LNCAP (cell line): ENCODE measurements around the gene TIMP4.

Experiments used
- TF ChIP-seq, protein P1 (sequence below): fragments of 450-650 bp; IDR thresholded peaks from 2 replicates; pipeline ENCODE4 v1.5.1; 2017; ENCODE audit warnings: mild to moderate bottlenecking

TIMP4 gene

DNA sequence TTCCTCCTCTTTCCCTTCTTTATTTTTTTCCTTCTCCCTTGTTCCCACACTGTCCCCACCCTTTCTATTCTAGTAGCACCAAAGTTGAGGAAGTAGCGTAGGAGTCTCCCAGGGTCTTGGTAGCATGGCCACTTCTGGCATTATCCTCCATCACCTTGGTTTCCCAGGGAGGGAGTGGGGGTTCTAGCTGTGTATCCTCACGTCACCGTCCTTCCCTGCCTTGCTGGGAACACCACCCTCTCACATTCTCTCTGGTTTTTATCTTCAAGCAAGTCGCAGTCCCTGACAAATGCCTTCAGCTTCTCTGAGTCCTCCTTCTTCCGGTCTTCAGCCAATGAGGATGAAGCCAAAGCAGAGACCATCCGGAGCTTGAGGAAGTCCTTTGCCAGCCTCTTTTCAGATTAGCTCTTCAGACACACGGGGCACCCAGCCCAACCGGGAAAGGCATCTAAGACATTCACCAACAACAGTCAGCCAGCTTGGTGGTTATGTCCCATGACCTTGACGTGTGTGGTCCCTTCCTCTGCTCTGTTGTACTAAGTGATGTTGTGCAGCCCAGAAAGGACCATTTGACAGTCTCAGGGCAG, 31.6 kb upstream of the TIMP4 start:
- TF ChIP-seq, protein P1, sequence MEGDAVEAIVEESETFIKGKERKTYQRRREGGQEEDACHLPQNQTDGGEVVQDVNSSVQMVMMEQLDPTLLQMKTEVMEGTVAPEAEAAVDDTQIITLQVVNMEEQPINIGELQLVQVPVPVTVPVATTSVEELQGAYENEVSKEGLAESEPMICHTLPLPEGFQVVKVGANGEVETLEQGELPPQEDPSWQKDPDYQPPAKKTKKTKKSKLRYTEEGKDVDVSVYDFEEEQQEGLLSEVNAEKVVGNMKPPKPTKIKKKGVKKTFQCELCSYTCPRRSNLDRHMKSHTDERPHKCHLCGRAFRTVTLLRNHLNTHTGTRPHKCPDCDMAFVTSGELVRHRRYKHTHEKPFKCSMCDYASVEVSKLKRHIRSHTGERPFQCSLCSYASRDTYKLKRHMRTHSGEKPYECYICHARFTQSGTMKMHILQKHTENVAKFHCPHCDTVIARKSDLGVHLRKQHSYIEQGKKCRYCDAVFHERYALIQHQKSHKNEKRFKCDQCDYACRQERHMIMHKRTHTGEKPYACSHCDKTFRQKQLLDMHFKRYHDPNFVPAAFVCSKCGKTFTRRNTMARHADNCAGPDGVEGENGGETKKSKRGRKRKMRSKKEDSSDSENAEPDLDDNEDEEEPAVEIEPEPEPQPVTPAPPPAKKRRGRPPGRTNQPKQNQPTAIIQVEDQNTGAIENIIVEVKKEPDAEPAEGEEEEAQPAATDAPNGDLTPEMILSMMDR: no peak

DNA sequence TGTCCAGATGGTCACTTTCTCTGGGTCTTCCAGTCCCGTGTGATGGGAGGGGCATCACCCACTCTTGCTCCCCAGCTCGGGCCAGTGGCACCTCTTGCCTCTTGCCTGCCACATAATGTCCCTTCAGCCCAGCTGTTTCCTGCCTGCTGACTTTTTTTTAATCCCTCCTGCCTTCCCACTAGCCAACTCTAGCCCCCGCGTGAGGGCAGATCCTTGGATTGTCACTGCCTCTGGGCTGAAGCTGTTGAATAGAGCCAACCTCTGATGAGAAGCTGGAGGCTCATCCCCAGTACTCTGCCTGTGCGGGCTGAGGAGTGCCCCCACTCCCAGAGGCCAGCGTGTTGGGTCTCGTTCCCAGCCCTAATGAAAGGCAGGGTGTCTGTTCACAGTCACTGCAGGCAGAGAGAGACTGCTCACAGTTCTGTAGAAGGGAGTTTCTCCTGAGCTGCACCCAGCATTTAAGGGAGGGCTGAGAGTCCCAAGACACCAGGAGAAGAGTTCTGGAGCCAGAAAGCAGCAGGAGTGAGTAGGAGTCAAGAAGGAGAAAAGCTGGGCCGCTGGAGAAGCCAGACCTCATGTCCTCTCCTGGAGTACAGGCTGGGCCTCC, 30.1 kb upstream of the TIMP4 start:
- TF ChIP-seq, protein P1: no peak

DNA sequence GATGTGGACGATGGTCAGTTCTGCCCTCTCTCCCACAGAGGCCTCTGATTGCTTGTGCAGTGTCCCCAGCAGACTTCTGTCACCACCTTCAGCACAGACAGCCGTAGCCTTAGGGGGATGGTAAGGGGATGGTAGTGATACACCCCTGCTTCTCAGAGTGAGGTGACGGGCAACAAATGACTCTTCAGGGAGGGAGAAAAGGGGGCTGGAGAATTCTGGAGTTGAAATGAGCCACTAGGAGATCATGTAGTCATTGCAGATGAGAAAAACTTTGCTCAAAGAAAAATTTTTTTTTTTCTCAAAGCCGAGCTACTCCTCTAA, 29.6 kb upstream of the TIMP4 start:
- TF ChIP-seq, protein P1: no peak

DNA sequence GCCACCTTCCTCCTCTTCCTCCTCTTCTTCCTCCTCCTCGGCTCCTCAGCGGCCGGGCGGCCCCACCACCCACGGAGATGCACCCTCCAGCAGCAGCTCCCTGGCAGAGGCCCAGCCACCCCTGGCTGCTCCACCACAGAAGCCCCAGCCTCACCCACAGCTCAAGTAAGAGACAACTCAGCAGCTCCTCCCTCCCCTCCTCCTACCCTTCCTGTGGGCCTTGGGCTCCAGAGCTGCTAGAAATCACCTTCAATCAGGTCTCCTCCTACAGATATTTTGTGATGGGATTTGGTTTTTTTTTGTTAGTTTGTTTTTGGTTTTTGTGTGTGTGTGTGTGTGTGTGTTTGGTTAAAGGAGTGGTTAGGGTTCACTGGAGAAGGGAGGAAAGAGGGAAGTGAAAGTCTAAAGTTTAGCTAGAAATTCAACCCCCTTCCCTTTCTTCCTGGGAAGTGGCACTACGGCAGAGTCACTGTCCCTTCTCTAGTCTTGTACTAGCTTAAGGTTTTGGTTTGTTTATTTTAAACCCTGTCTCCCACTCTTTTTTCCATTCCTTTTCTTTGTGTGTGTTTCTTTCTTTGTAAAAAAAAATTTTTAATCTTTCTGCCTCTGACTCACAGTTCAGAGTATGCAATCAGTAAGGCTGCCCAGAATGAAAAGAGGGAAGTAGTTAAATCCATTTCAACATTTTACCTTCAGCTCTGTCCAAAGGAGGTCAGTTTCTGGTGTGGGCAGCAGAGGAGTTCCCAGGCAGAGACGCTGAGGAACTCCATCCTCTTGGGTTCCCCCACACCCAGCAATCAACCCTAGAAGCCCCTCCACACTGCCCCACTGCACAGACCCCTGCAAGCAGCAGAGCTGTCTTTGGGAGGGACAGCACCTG, 29.0 kb upstream of the TIMP4 start:
- TF ChIP-seq, protein P1: no peak

DNA sequence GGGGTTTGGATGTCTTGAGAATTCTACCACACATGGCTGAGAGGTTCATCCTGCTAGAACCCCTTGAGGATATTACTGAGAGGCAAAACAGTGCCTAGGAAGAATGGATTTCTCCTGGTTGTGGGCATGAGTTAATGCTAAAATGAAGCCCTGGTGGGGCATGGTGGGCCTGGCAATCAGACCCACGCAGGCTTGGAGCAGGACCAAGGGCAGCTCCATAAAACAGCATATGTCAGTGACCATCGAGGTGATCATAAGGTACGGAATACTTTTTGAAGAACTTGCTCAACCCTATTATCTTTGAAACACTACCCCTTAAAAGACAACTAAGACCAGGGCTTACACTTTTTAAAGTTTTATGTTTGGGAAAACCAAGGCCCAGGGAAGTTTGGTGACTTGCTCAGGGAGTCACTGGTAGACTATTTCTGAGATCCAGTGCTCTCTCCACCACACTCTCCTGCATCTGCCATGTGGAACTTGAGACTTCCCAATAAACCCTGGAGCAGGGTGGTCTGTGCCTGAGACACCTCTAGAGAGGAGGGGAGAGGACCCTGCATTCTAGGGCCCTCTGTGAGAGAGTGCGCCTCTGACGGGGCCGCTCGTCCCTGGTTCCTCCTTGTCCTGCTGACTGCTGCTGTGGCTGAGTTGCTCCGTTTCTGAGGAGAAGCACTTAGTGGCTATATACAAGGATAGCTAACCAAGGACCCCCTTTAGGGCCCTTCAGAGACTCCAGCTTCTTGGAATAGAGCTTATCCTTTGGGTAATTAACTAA, 28.0 kb upstream of the TIMP4 start:
- TF ChIP-seq, protein P1: no peak

DNA sequence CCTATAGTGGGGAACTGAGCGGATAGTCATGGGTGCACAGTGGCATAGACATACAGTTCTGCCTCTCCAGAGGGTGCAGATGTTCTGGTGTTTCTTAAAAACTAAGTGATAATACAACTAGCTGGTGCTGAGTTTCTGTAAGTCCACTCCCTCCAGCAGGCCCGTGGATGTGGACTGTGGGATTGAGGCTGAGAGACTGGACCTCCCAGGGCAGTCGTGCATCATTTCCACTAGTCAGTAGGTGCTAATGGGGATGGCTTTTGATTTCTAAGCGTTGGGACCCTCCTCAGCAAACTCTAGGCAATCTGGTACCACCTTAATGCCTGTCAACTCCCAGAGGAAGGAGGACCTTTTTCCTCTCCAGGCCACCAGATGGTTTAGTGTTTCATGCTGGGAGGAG, 27.3 kb upstream of the TIMP4 start:
- TF ChIP-seq, protein P1: no peak

DNA sequence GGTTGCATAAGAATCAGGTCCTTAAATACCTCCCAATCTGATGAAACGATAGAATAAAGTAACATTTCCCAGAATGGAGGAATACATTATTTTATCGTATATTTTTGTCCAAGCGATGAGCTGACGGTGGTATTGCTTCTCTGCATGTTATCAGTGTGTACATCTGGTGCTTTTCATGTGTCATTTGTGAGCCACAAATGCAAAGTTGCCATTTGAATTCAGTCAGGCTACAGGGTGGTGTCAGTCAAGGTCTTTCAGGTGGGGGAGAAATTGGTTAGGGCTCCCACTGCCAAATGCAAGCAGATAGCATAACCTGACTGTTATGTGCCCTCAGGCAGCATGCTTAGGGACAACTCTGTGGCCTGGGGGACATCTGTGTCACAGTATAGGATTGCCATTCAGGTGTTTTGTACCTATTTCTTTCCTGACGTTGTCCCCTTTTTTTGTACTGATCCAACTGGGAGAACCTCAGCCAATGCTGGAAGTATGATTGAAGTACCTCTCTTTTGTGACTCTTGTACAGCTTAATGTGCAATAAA, 26.5 kb upstream of the TIMP4 start:
- TF ChIP-seq, protein P1: no peak
